Pancreas (tissue), 10 donors: ENCODE data around the gene KRT35. TPM values are rescaled to one million over a fixed set of nuclear protein-coding genes. Genes with fewer than 3 reads are reported as not detected.

Experiments
- ATAC-seq, 4 donors: fragments of 200-7000 bp; cut with Tn5 transposase; one replicate each; pipeline versions ENCODE4 v1.8.0 to v1.9.1; 2020; ENCODE audit warnings: mild to moderate bottlenecking in 4 of 4, moderate library complexity in 4 of 4
- DNase-seq, 6 donors: peaks; one replicate each; pipeline ENCODE4 v3.0.0-alpha.2; 2020
- FAIRE-seq: peaks from 2 replicates; lab custom pipeline; 2012; peaks lifted over from hg19 to GRCh38; lab: Jason Lieb, UNC
- H3K27ac ChIP-seq, 4 donors: fragments of 200-600 bp; sonication (generic); 1 replicate in 3 of 4; 2 replicates in 1 of 4; pipeline versions ENCODE4 v1.5.0 to v1.8.0; 2020
- H3K27me3 ChIP-seq, 4 donors: fragments of 200-600 bp; one replicate each; pipeline ENCODE4 v1.8.0; 2021
- H3K36me3 ChIP-seq, 3 donors: fragments of 200-600 bp; sonication (generic) in 1 of 3; one replicate each; pipeline versions ENCODE4 v1.5.0 to v1.8.0; 2020 to 2021
- H3K4me1 ChIP-seq, 3 donors: fragments of 200-600 bp; one replicate each; pipeline ENCODE4 v1.8.0; 2021
- H3K4me3 ChIP-seq, 4 donors: fragments of 200-600 bp; sonication (generic) in 2 of 4; one replicate each; pipeline versions ENCODE4 v1.5.0 to v1.8.0; 2020 to 2021
- H3K9me3 ChIP-seq, 4 donors: fragments of 200-600 bp; one replicate each; pipeline ENCODE4 v1.8.0; 2021
- WGBS, 2 donors: extraction: QIAGEN DNeasy Blood & Tissue Kit; methylation state at CpG; one replicate each; pipeline ENCODE4 v1.1.7; 2013; 5-methylcytosine and 5-hydroxymethylcytosine counted together
- intact Hi-C, 3 donors: fragments of 100-400 bp; cut with DNase I; formaldehyde crosslinking; loops; one replicate each; pipeline versions ENCODE4 v1.11.1 to v1.14.2; 2022
- polyA plus RNA-seq, 2 donors: library from polyadenylated mRNA; stranded (reverse); fragments of 200-250 nt; gene quantifications; one replicate each; pipeline ENCODE4 v1.2.3, GENCODE V29; 2013
- total RNA-seq, 6 donors: library from RNA; stranded (reverse); fragmentation: NEBNext Ultra II Directional in 4 of 6; extraction: Animal tissue kit (Norgen Biotek cat#: 25700) in 4 of 6; gene quantifications; one replicate each; pipeline versions ENCODE4 v1.2.1 to v1.2.4, GENCODE V29; 2021 to 2023
- TF ChIP-seq, protein P1 (sequence below), 4 donors: fragments of 200-600 bp; sonication (generic) in 3 of 4; IDR thresholded peaks; one replicate each; pipeline versions ENCODE4 v1.5.0 to v1.8.0; 2021; ENCODE audit warnings: antibody characterized with exemption in 4 of 4
- donor health status: healthy with polysubstance abuse.
- donor health status: DM: no; HTN: no; CAD: no; lungs with moderate emphysema.
- donor health status: DM: no; HTN: no; CAD: no.
- donor health status: control.
- donor health status: control.
- donor health status: Bipolar disorder and iron deficiency.
- donor health status: DM: yes; HTN: yes; CAD: no.
- donor health status: DM: no; HTN: no; CAD: no.
- donor health status: DM: no; HTN: no; CAD: no.
- donor health status: DM: yes; HTN: yes; CAD: no.

KRT35 gene
- total and polyA plus RNA-seq, 8 donors = not detected

DNA sequence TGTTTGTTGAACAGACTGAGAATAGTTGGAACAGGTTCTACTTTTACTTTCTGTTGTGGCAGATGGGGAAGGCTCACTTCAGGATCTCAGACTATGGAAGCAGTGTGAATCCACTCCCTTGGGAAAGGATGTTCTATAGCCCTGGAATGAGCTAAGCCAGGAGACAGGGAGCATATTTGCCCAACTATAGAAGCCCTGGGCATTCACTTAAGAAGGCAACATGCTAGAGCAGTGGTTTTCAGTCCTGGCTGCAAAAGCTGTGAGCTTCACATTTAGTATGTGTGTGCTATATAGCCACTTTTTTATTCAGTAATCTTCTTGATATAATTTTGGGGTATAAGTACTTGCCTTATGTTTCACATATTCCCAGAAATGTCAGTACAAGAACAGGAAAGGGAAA lies 12.6 kb downstream of the KRT35 start:
- FAIRE-seq = no peak
- Histone ChIP-seq H3K27ac (no peak overlapping the region), H3K36me3 (no peaks in the 10 kb centered on the region)

DNA sequence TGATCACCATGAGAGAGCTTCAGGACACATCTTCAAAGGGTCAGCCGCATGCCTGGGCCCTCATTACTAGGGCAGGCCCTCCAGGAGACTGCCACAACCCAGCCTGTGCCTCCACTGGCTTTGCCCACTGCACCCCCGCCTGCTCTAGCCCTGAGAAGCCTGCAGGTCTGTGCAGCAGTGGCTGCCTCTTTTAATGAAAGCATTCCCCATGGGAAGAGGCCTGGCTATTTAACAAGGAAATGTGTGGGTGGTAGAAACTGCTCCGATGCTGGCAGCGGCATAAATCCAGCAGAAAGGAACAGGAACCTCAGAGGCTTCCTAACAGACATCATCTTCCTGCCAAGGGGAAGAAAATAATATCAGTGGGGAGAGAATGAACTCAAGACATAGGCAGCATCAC lies 13.4 kb downstream of the KRT35 start:
- Histone ChIP-seq H3K4me3 (no peak overlapping the region), H3K27me3 (no peaks in the 10 kb centered on the region), H3K36me3 (no peaks in the 10 kb centered on the region), H3K27ac (no peak overlapping the region), H3K4me1 (no peaks in the 10 kb centered on the region), H3K9me3 (no peaks in the 10 kb centered on the region)
- ATAC-seq (no peak), DNase-seq (no peak), FAIRE-seq (no peak)
- 65 to 67% methylated on average over 4 of the region's 4 CpGs for WGBS, 2 donors
- intact Hi-C loops = no loop called here
- TF ChIP-seq, protein P1, sequence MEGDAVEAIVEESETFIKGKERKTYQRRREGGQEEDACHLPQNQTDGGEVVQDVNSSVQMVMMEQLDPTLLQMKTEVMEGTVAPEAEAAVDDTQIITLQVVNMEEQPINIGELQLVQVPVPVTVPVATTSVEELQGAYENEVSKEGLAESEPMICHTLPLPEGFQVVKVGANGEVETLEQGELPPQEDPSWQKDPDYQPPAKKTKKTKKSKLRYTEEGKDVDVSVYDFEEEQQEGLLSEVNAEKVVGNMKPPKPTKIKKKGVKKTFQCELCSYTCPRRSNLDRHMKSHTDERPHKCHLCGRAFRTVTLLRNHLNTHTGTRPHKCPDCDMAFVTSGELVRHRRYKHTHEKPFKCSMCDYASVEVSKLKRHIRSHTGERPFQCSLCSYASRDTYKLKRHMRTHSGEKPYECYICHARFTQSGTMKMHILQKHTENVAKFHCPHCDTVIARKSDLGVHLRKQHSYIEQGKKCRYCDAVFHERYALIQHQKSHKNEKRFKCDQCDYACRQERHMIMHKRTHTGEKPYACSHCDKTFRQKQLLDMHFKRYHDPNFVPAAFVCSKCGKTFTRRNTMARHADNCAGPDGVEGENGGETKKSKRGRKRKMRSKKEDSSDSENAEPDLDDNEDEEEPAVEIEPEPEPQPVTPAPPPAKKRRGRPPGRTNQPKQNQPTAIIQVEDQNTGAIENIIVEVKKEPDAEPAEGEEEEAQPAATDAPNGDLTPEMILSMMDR (IDR thresholded peaks at IDR 0.05) = no peak

More for the DNA sequence above, 12.6 kb downstream of the KRT35 start:
- intact Hi-C loops = no loop called here
- Histone ChIP-seq H3K9me3 (no peaks in the 10 kb centered on the region), H3K4me1 (no peaks in the 10 kb centered on the region), H3K27me3 (no peaks in the 10 kb centered on the region), H3K4me3 (no peak overlapping the region)
- TF ChIP-seq, protein P1 (IDR thresholded peaks at IDR 0.05) = no peak
- DNase-seq = no peak
- no peak for ATAC-seq

DNA sequence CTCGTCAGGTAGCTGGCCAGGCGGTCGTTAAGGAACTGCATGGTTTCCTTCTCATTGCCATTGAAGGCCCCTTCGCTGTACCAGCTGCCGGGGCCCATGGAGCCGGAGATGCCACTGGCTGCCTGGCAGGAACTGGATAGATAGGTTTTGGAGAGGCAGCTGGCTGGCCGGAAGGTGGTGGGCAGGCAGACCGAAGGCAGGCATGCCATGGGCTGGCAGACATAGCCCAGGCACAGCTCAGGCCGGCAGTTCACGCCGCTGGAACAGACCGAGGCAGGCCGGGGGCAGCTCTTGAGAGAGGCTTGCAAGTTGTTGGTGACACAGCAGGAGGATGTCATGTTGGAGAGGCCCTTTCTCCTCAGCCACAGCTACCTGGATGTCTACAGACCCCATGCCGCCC lies 14.0 kb downstream of the KRT35 start, which contains the start of gene KRT32:
Gene KRT32 (minus strand): TSS at position 399 of the 400 bp plus-strand sequence. CDS start 61 bp downstream, at position 338.
- H3K4me3 ChIP-seq = no peak within 1 kb of the TSS
- H3K36me3 ChIP-seq = no peaks in the 10 kb centered on the region
- H3K4me1 ChIP-seq = no peaks in the 10 kb centered on the region
- intact Hi-C loops = no loop called here
- WGBS, 2 donors = 71 to 88% methylated on average over 13 to 14 of the region's 14 CpGs
- no peak within 1 kb of the TSS for H3K27ac ChIP-seq
- TF ChIP-seq, protein P1 (IDR thresholded peaks at IDR 0.05) = no peak
- ATAC-seq (no peak), FAIRE-seq (no peak), DNase-seq (no peak)
- no peaks in the 10 kb centered on the region for H3K27me3 ChIP-seq
- H3K9me3 ChIP-seq = no peaks in the 10 kb centered on the region

DNA sequence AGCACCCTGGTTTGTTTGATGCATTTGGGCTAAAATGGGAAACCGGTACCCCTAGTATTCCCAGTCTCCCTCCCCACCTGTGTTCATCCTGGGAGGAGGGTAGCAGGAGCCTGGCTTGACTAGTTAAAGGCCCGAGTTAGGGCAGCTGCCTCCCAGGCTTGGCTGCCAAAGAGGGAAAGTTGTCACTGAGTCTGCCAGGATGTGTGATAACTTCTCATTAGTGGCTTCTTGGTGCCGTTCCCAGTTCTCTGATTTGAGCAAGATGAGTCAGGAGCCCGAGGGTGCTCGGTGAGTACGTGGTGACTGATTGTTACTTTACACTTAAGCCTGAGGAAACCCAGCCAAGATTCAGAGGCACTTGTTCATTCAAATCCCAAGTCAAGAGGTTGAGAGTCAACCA lies 16.3 kb downstream of the KRT35 start:
- Histone ChIP-seq H3K4me1 (no peaks in the 10 kb centered on the region), H3K4me3 (no peak overlapping the region), H3K9me3 (no peaks in the 10 kb centered on the region), H3K36me3 (no peaks in the 10 kb centered on the region), H3K27me3 (no peaks in the 10 kb centered on the region), H3K27ac (no peak overlapping the region)
- TF ChIP-seq, protein P1 (IDR thresholded peaks at IDR 0.05) = no peak
- 27 to 39% methylated on average over 6 of the region's 6 CpGs for WGBS, 2 donors
- no peak for FAIRE-seq
- peak; percentile 40 to 83 (median 78) for ATAC-seq
- intact Hi-C loops = no loop called here
- peak in 2 of 6 donors; percentile 9 to 46 for DNase-seq

DNA sequence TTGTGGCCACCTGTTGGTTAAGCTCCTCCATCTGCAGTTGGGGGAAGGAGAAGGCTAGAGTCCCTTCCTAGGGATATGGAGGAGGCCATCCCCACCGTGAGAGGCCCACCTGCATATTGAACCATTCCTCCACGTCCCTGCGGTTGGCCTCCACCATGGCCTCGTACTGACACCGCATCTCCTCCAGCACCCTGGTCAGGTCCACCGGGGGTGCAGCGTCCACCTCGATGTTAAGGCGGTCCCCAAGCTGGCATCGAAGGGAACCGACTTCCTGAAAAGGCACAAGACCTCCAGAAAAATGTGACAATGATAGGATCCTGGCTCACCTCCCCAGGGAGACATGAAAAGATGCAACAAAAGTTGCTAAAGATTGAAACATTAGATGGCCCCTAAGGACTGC lies 16.8 kb downstream of the KRT35 start:
- TF ChIP-seq, protein P1 (IDR thresholded peaks at IDR 0.05) = no peak
- Histone ChIP-seq H3K4me1 (no peaks in the 10 kb centered on the region), H3K27me3 (no peaks in the 10 kb centered on the region), H3K27ac (no peak overlapping the region), H3K36me3 (no peaks in the 10 kb centered on the region), H3K4me3 (no peak overlapping the region), H3K9me3 (no peaks in the 10 kb centered on the region)
- ATAC-seq (no peak), FAIRE-seq (no peak), DNase-seq (no peak)
- WGBS, 2 donors = 72 to 84% methylated on average over 11 of the region's 11 CpGs
- intact Hi-C loops = no loop called here
